GM18867 (cell line): Measurements from ENCODE around the gene CAPRIN1.

ENCODE experiments used
- ATAC-seq: cut with Tn5 transposase; IDR thresholded peaks from one replicate; pipeline ENCODE4 v1.9.1; 2021; ENCODE audit warnings: mild to moderate bottlenecking, moderate library complexity; ENCODE audit not compliant: unreplicated experiment

CAPRIN1 gene, protein sequence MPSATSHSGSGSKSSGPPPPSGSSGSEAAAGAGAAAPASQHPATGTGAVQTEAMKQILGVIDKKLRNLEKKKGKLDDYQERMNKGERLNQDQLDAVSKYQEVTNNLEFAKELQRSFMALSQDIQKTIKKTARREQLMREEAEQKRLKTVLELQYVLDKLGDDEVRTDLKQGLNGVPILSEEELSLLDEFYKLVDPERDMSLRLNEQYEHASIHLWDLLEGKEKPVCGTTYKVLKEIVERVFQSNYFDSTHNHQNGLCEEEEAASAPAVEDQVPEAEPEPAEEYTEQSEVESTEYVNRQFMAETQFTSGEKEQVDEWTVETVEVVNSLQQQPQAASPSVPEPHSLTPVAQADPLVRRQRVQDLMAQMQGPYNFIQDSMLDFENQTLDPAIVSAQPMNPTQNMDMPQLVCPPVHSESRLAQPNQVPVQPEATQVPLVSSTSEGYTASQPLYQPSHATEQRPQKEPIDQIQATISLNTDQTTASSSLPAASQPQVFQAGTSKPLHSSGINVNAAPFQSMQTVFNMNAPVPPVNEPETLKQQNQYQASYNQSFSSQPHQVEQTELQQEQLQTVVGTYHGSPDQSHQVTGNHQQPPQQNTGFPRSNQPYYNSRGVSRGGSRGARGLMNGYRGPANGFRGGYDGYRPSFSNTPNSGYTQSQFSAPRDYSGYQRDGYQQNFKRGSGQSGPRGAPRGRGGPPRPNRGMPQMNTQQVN

DNA sequence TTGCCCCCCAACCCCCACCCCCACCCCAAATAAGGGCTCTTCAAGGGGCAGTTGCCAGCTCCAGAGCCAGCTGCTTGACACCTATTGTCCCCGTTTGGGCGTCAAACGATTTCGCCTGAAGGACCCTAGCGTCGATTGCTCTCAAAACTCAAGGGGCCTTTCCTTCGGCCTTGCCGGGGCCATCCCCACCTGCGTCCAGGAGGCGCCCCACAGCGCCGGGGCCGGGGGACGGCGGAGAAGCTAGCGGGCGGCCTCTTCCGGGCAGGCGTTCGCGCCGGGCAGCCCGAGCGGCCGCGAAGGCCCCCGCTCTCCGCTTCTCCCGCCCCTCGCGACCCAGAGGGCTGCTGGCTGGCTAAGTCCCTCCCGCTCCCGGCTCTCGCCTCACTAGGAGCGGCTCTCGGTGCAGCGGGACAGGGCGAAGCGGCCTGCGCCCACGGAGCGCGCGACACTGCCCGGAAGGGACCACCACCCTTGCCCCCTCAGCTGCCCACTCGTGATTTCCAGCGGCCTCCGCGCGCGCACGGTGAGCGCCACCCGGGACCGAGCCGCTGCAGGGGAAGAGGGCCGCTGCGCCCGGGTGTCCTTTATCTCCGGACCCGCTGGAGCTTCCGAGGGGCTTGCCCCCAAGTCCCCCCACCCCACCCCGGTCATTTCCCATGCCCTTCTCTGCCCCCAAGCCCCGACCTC is at the start of gene CAPRIN1:
Gene CAPRIN1 (plus strand): TSS at position 383 of the 687 bp plus-strand sequence. CDS start 690 bp downstream, outside the sequence.
- peak; percentile 62 for ATAC-seq

DNA sequence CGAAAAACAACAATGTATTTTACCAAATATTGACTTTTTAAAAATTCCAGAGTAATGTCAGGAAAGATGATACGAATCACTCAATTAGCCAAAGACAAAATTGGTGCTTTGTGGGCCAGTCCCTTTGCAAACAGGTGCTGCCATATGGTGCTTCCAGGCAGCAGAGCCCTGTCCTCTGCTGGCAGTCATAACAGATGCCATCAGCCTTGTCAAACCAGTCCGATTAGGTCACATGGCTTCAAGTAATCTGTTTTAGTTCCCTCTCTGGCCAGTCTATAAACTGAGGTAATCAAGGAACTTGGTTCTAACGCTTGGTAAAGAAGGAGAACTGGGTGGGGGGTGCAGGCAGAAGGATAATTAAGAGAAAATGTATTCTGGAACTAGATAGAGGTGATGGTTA is 49.1 kb upstream of the CAPRIN1 start:
- no peak for ATAC-seq

- ATAC-seq: no peak
Observed at GRCh38 chr11:34004236-34004635, 47.3 kb upstream of the CAPRIN1 start.

DNA sequence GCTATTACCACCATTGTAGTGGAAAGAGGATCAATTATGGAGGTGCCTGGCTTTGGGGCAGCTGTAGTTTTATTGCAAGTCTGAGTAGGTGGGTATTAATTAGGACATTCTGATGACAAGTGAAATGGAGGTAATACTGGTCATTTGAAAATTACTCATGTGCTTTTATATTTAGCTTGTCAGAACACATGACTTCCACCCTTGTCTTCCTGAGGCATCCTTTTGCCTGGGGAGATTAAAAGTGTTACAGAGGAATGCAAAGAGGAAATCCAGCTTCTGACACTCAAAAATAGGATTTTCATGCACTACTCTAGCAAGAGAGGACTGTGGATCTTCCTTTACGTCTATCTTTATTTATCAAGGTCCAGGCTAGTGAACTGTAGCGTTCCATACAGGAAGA is 44.7 kb upstream of the CAPRIN1 start:
- ATAC-seq: no peak

- no peak for ATAC-seq
Observed at GRCh38 chr11:34012734-34013133, 38.8 kb upstream of the CAPRIN1 start.

- no peak for ATAC-seq
Observed at GRCh38 chr11:34013898-34014571, 37.5 kb upstream of the CAPRIN1 start.

DNA sequence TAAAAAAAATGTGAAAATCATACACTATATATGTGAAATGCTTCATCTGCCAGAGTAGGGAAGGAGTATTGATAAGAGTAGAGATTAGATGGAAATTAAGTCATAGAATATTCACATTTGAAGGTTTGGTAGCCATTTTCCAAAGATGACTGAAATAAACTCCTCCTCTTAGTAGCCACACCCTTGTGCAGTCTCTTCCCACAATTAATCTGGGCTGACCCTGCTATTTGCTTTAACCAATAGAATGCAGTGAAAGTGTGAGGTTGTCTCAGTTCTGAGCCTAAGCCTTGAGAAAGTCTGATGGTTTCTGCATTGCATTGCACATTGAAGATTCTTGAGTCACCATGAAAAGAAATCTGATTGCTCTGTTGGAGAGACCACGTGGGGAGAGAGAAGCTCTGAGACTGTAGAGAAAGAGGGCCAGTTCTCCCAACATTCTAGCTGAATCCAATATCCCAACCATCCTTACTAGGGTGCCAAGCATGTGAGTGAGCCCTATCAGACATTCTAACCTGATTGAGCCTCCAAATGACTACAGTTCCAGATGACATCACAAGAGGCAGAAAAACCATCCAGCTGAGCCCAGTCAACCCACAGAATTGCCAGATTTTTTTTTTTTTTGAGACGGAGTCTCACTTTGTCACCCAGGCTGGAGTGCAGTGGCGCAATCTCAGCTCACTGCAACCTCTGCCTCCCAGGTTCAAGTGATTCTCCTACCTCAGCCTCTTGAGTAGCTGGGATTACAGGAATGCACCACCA is 29.4 kb upstream of the CAPRIN1 start:
- no peak for ATAC-seq

GRCh38 chr11:34026432-34026831 is 25.1 kb upstream of the CAPRIN1 start:
- no peak for ATAC-seq

DNA sequence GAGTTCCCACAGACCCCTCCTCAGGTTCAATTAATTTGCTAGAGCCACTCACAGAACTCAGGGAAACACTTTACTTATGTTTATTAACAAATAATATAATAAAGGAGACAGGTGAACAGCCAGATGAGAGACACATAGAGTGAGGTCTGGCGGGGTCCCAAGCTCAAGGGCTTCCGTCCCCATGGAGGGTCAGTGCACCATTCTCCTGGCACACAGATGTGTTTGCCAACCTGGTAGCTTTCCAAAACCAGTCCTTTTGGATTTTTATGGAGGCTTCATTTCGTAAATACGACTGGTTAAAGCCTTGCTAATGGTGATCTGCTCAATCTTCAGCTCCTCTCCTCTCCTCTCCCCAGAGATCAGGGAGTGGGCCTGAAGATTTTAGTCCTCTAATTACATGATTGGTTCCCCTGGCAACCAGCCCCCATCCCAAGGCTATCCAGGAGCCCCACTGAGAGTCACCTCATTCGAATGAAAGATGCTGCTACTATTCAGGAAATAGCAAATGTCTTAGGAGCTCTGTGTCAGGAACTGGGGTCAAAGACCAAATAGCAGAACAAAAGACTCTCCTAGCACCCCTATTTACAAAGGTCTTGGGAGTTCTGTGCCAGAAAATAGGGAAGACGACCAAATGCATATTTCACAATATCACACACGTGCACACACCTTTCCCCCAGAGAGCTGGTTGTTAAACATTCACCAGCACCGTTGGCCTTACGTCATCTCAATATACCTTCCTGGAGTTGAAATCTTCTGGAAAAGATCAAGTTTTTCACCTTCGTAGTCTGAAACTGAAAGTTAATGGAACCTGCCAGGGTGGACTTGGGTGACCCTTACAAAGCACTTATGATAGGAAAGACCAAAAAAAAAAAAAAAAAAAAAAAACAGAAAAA is 23.8 kb upstream of the CAPRIN1 start:
- ATAC-seq: no peak

GRCh38 chr11:34028425-34028824 is 23.1 kb upstream of the CAPRIN1 start:
- ATAC-seq: no peak

DNA sequence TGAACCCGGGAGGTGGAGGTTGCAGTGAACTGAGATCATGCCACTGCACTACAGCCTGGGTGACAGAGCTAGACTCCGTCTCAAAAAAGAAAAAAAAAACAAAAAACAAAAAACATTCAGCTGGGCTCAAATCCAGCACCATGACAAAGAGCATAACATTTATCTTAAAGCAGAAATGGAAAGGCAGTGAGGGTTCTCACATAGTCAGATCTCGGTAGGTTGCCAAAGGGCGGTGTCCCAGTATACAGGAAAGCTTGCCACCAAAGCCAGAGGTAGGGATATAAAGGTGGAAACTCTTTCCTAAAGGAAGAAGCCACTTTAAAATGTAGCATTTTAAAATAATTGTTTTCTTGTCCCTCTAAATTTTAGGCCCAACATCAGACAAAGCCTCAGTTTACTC is 22.4 kb upstream of the CAPRIN1 start:
- no peak for ATAC-seq

- ATAC-seq: no peak
Observed at GRCh38 chr11:34030382-34030781, 21.1 kb upstream of the CAPRIN1 start.

DNA sequence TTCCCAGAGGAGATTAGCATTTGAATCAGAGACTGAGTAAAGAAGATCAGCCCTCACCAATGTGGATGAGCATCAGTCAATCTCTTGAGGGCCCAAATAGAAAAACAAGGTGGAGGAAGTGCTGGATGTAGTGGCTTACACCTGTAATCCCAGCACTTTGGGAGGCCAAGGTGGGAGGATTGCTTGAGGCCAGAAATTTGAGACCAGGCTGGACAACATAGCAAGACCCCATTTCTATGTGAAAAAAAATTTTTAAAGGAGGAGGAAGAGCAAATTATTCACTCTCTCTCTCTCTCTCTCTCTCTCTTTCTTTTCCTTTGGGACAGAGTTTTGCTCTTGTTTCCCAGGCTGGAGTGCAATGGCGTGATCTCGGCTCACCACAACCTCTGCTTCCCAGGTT is 18.1 kb upstream of the CAPRIN1 start:
- ATAC-seq: no peak

DNA sequence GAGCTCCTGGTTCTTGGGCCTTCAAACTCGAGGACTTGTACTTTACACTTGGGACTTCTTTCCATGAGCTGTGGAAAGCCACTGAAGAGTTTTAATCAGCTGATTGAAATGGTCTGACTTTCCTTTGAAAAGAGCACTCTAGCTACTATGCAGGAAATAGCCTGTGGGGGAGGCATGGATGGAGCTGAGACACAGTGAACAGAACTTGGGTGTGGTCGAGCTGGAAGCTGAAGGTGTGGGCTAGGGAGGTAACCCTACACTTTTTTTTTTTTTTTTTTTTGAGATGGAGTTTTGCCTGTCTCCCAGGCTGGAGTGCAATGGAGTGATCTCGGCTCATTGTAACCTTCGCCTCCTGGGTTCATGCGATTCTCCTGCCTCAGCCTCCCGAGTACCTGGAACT is 17.5 kb upstream of the CAPRIN1 start:
- ATAC-seq: no peak

- no peak for ATAC-seq
Observed at GRCh38 chr11:34036456-34036855, 15.1 kb upstream of the CAPRIN1 start.

- no peak for ATAC-seq
Observed at GRCh38 chr11:34037016-34037415, 14.5 kb upstream of the CAPRIN1 start.

DNA sequence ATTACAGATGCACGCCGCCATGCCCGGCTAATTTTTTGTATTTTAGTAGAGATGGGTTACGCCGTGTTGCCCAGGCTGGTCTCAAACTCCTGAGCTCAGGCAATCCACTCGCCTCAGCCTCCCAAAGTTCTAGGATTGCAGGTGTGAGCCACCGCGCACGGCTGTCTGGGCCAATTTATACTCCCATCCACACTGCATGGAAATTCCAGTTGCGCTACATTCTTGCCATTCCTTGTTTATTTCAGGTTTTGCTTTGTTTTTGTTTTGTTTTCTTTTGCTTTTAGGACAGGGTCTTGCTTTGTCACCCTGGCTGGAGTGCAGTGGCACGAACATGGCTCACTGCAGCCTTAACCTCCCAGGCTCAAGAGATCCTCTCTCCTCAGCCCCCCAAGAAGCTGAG is 11.0 kb upstream of the CAPRIN1 start:
- ATAC-seq: no peak

DNA sequence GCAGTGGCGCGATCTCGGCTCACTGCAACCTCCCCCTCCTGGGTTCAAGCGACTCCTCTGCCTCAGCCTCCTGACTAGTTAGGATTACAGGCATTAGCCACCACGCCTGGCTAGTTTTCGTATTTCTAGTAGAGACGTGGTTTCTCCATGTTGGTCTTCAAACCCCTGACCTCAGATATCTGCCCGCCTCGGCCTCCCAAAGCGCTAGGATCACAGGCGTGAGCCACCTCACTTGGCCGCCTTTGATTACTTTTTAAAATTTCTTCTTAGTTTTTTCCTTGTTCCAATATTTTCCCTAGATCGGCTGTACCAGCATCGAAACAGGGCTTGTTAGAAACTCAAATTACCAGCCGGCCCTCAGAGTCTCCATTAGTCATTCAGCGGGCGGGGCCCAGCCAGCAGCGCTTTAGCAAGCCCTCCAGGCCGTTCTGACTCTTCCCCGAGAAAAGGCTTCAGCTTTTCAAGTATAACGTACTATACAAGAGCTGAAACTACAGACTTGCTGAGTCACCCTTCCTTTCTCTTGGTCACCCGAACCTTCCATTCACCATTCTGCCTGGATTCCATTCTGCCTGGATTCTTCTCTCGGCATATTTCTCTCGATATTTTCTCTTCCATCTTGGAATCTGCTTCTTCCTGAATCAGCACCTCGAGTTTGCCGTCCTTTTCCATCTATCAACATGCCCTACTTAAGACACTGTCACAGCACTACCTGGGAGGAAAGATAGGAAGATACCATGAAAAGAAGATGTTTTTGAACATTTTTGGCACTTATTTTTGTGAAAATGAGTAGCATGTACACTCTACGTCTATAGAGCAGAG is 6.7 kb upstream of the CAPRIN1 start:
- ATAC-seq: no peak

GRCh38 chr11:34049028-34049427 is 2.5 kb upstream of the CAPRIN1 start:
- ATAC-seq: no peak
